GM18511 (cell line): Measurements from ENCODE around the gene MARCHF10.

ENCODE experiments used
- ATAC-seq: cut with Tn5 transposase; IDR thresholded peaks from one replicate; pipeline ENCODE4 v1.9.1; 2021; ENCODE audit warnings: mild to moderate bottlenecking, moderate library complexity; ENCODE audit not compliant: unreplicated experiment

MARCHF10 gene

GRCh38 chr17:62664336-62665120 lies 143.6 kb downstream of the MARCHF10 start:
- ATAC-seq, result no peak

GRCh38 chr17:62663304-62663703 lies 144.8 kb downstream of the MARCHF10 start:
- ATAC-seq, result no peak

GRCh38 chr17:62662855-62663254 lies 145.3 kb downstream of the MARCHF10 start:
- no peak for ATAC-seq

- no peak for ATAC-seq
These were observed 146.8 kb downstream of the MARCHF10 start for GRCh38 chr17:62661337-62661736.

GRCh38 chr17:62660629-62661118 lies 147.4 kb downstream of the MARCHF10 start:
- no peak for ATAC-seq

GRCh38 chr17:62658136-62658920 lies 149.8 kb downstream of the MARCHF10 start:
- no peak for ATAC-seq

GRCh38 chr17:62657690-62658089 lies 150.4 kb downstream of the MARCHF10 start:
- no peak for ATAC-seq

GRCh38 chr17:62657145-62657665 lies 150.9 kb downstream of the MARCHF10 start:
- ATAC-seq, result no peak

GRCh38 chr17:62656446-62656845 lies 151.7 kb downstream of the MARCHF10 start:
- ATAC-seq, result no peak

- ATAC-seq, result no peak
These were observed 152.5 kb downstream of the MARCHF10 start for GRCh38 chr17:62655656-62656055.

GRCh38 chr17:62653826-62654761 lies 154.0 kb downstream of the MARCHF10 start:
- ATAC-seq, result peak; percentile 6

- ATAC-seq, result peak; percentile 87
These were observed 154.9 kb downstream of the MARCHF10 start for GRCh38 chr17:62653002-62653825.

- no peak for ATAC-seq
These were observed 155.7 kb downstream of the MARCHF10 start for GRCh38 chr17:62652251-62653001.
